HepG2 (cell line): ENCODE results near the gene RAB17. TPM values are rescaled to one million over a fixed set of nuclear protein-coding genes. Genes with fewer than 3 reads are reported as not detected.

ENCODE experiments used
- BRCA1 ChIP-seq: sonication (generic); formaldehyde crosslinking; IDR thresholded peaks from 2 replicates; pipeline ENCODE4 v1.4.0; 2020; ENCODE audit warnings: missing genetic modification reagents
- CC2D1A ChIP-seq: sonication (generic); formaldehyde crosslinking; IDR thresholded peaks from 2 replicates; pipeline ENCODE4 v1.8.1; 2023; ENCODE audit warnings: mild to moderate bottlenecking, missing genetic modification reagents
- DNMT1 ChIP-seq: sonication (generic); formaldehyde crosslinking; IDR thresholded peaks from 2 replicates; pipeline ENCODE4 v1.5.1; 2020; ENCODE audit warnings: mild to moderate bottlenecking, missing genetic modification reagents
- FOXO4 ChIP-seq: sonication (generic); formaldehyde crosslinking; conservative IDR thresholded peaks from 2 replicates; pipeline ENCODE4 v1.8.1; 2023; ENCODE audit warnings: missing genetic modification reagents
- HBP1 ChIP-seq: IDR thresholded peaks from 2 replicates; pipeline ENCODE4 v1.6.1; 2016; ENCODE audit warnings: low read depth, control low read depth
- HHEX ChIP-seq: IDR thresholded peaks from 2 replicates; pipeline ENCODE4 v1.6.1; 2016; ENCODE audit warnings: control low read depth
- JUND ChIP-seq: sonication (generic); formaldehyde crosslinking; IDR thresholded peaks from 2 replicates; pipeline ENCODE4 v1.8.0; 2022; ENCODE audit warnings: mild to moderate bottlenecking, missing genetic modification reagents
- KDM1A ChIP-seq: IDR thresholded peaks from 2 replicates; pipeline ENCODE4 v1.6.1; 2016; ENCODE audit warnings: missing compliant biosample characterization
- KDM5B ChIP-seq: sonication (generic); formaldehyde crosslinking; IDR thresholded peaks from 2 replicates; pipeline ENCODE4 v1.4.0; 2020; ENCODE audit warnings: missing genetic modification reagents, mild to moderate bottlenecking, borderline replicate concordance
- RCOR2 ChIP-seq: IDR thresholded peaks from 2 replicates; pipeline ENCODE4 v1.6.1; 2016; ENCODE audit warnings: missing biosample characterization, missing genetic modification reagents
- TRIM24 ChIP-seq: sonication (generic); formaldehyde crosslinking; IDR thresholded peaks from 2 replicates; pipeline ENCODE4 v1.8.0; 2022; ENCODE audit warnings: mild to moderate bottlenecking, missing genetic modification reagents
- U2AF2 ChIP-seq: fragments of 200-400 bp; formaldehyde crosslinking; IDR thresholded peaks from 2 replicates; pipeline ENCODE4 v1.6.1; 2017; ENCODE audit warnings: low read depth, mild to moderate bottlenecking, low read length
- ZNF580 ChIP-seq: IDR thresholded peaks from 2 replicates; pipeline ENCODE4 v1.6.1; 2016; ENCODE audit warnings: low read depth, borderline replicate concordance
- ZUFSP ChIP-seq: sonication (generic); formaldehyde crosslinking; IDR thresholded peaks from 2 replicates; pipeline ENCODE4 v1.9.0; 2021; ENCODE audit warnings: missing genetic modification reagents, mild to moderate bottlenecking, borderline replicate concordance
- polyA plus RNA-seq, 8 experiments: library from polyadenylated mRNA; depleted of rRNA in 3 of 8; stranded (reverse) in 7 of 8; unstranded in 1 of 8; fragments of >200 nt; fragmentation: Illumina TruSeq in 4 of 8; extraction: Trizol in 4 of 8; gene quantifications; 2 replicates each; pipeline versions ENCODE4 v1.2.1 to v1.2.3, GENCODE V29; 2011 to 2016; ENCODE audit warnings: low read depth in 4 of 8, missing spikeins in 1 of 8, mixed read lengths in 1 of 8; ENCODE audit not compliant: insufficient read depth in 1 of 8
- total RNA-seq, 5 experiments: library from RNA; depleted of rRNA; stranded (reverse); fragments of >200 nt; fragmentation: Illumina TruSeq; extraction: Trizol; gene quantifications; 2 replicates each; pipeline ENCODE4 v1.2.3, GENCODE V29; 2016; ENCODE audit warnings: low read depth in 1 of 5
- TF ChIP-seq, protein P1 (sequence below), 2 experiments: fragments of 450-650 bp in 1 of 2; sonication (generic) in 1 of 2; formaldehyde crosslinking in 1 of 2; IDR thresholded peaks; 2 replicates each; pipeline versions ENCODE4 v1.6.1 to v1.8.0; 2016 to 2022; ENCODE audit warnings: antibody characterized with exemption in 1 of 2, mild to moderate bottlenecking in 1 of 2, missing genetic modification reagents in 1 of 2

Gene RAB17
- total and polyA plus RNA-seq, 2 of the 13 experiments (the other 11 are each of a cell fraction or from before 2014, with no cell fraction given), result 68.0 to 124 TPM

- TF ChIP-seq DNMT1 (CRISPR knock-in tag) (no peak), CC2D1A (CRISPR knock-in tag) (no peak), TRIM24 (CRISPR knock-in tag) (no peak), FOXO4 (CRISPR knock-in tag) (no peak), ZUFSP (no peak), RCOR2 (CRISPR knock-in tag) (no peak), KDM5B (CRISPR knock-in tag) (0 out of 2 replicates have a peak, but pooled peaks have one; percentile 48), ZNF580 (CRISPR knock-in tag) (no peak), JUND (CRISPR knock-in tag) (no peak), HBP1 (CRISPR knock-in tag) (no peak), BRCA1 (CRISPR knock-in tag) (no peak), U2AF2 (no peak), HHEX (no peak), KDM1A (CRISPR knock-in tag) (peak; percentile 63; the same call in 1 of the 2 replicates)
- TF ChIP-seq, protein P1, sequence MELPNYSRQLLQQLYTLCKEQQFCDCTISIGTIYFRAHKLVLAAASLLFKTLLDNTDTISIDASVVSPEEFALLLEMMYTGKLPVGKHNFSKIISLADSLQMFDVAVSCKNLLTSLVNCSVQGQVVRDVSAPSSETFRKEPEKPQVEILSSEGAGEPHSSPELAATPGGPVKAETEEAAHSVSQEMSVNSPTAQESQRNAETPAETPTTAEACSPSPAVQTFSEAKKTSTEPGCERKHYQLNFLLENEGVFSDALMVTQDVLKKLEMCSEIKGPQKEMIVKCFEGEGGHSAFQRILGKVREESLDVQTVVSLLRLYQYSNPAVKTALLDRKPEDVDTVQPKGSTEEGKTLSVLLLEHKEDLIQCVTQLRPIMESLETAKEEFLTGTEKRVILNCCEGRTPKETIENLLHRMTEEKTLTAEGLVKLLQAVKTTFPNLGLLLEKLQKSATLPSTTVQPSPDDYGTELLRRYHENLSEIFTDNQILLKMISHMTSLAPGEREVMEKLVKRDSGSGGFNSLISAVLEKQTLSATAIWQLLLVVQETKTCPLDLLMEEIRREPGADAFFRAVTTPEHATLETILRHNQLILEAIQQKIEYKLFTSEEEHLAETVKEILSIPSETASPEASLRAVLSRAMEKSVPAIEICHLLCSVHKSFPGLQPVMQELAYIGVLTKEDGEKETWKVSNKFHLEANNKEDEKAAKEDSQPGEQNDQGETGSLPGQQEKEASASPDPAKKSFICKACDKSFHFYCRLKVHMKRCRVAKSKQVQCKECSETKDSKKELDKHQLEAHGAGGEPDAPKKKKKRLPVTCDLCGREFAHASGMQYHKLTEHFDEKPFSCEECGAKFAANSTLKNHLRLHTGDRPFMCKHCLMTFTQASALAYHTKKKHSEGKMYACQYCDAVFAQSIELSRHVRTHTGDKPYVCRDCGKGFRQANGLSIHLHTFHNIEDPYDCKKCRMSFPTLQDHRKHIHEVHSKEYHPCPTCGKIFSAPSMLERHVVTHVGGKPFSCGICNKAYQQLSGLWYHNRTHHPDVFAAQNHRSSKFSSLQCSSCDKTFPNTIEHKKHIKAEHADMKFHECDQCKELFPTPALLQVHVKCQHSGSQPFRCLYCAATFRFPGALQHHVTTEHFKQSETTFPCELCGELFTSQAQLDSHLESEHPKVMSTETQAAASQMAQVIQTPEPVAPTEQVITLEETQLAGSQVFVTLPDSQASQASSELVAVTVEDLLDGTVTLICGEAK (IDR thresholded peaks at IDR 0.05), result no peak
- TF ChIP-seq, protein P1 (CRISPR knock-in tag; IDR thresholded peaks at IDR 0.05), result peak; percentile 18; the same call in 1 of the 2 replicates
Observed at GRCh38 chr2:237598468-237599208, 8.1 kb upstream of the RAB17 start (continued).
